HepG2 (cell line): Measurements from ENCODE around the gene CCT3. TPM values are rescaled to one million over a fixed set of nuclear protein-coding genes. Genes with fewer than 3 reads are reported as not detected.
A peak's percentile ranks its signal among the peaks of the same experiment; 100 is the strongest.

Experiments
- BORCS8-MEF2B ChIP-seq: sonication (generic); formaldehyde crosslinking; IDR thresholded peaks from 2 replicates; pipeline ENCODE4 v1.8.0; 2022; ENCODE audit warnings: mild to moderate bottlenecking, missing genetic modification reagents
- CCAR2 ChIP-seq: fragments of 200-400 bp; formaldehyde crosslinking; optimal IDR thresholded peaks from 2 replicates; pipeline ENCODE3; 2018; ENCODE audit warnings: low read depth, mild to moderate bottlenecking, low read length, moderate library complexity
- FOSL2 ChIP-seq: sonication (generic); formaldehyde crosslinking; IDR thresholded peaks from 2 replicates; pipeline ENCODE4 v1.4.0; 2020; ENCODE audit warnings: missing genetic modification reagents
- JUN ChIP-seq: sonication (generic); formaldehyde crosslinking; IDR thresholded peaks from 2 replicates; pipeline ENCODE4 v1.4.0; 2020; ENCODE audit warnings: mild to moderate bottlenecking, missing genetic modification reagents
- KAT8 ChIP-seq: IDR thresholded peaks from 2 replicates; pipeline ENCODE4 v1.6.1; 2016; ENCODE audit warnings: missing genetic modification reagents, missing compliant biosample characterization
- KDM2A ChIP-seq: sonication (generic); formaldehyde crosslinking; IDR thresholded peaks from 2 replicates; pipeline ENCODE4 v1.4.0; 2020; ENCODE audit warnings: low read depth, missing genetic modification reagents, borderline replicate concordance
- MEIS1 ChIP-seq: sonication (generic); formaldehyde crosslinking; IDR thresholded peaks from 2 replicates; pipeline ENCODE4 v1.9.0; 2021; ENCODE audit warnings: mild to moderate bottlenecking, missing genetic modification reagents, moderate library complexity, borderline replicate concordance
- PRDM4 ChIP-seq: sonication (generic); formaldehyde crosslinking; IDR thresholded peaks from 2 replicates; pipeline ENCODE4 v1.9.0; 2021; ENCODE audit warnings: missing genetic modification reagents, borderline replicate concordance
- ZFX ChIP-seq: sonication (generic); formaldehyde crosslinking; IDR thresholded peaks from 2 replicates; pipeline ENCODE4 v1.4.0; 2020; ENCODE audit warnings: mild to moderate bottlenecking, low read depth, missing genetic modification reagents, moderate library complexity
- ZNF460 ChIP-seq: sonication (generic); formaldehyde crosslinking; IDR thresholded peaks from 2 replicates; pipeline ENCODE4 v1.5.1; 2020; ENCODE audit warnings: missing genetic modification reagents, mild to moderate bottlenecking, borderline replicate concordance
- ZNF512 ChIP-seq: sonication (generic); formaldehyde crosslinking; IDR thresholded peaks from 2 replicates; pipeline ENCODE4 v1.4.0; 2020; ENCODE audit warnings: mild to moderate bottlenecking, missing genetic modification reagents
- ZZZ3 ChIP-seq: sonication (generic); formaldehyde crosslinking; IDR thresholded peaks from 2 replicates; pipeline ENCODE4 v1.4.0; 2020; ENCODE audit warnings: missing genetic modification reagents, mild to moderate bottlenecking, borderline replicate concordance
- polyA plus RNA-seq, 8 experiments: library from polyadenylated mRNA; depleted of rRNA in 3 of 8; stranded (reverse) in 7 of 8; unstranded in 1 of 8; fragments of >200 nt; fragmentation: Illumina TruSeq in 4 of 8; extraction: Trizol in 4 of 8; gene quantifications; 2 replicates each; pipeline versions ENCODE4 v1.2.1 to v1.2.3, GENCODE V29; 2011 to 2016; ENCODE audit warnings: low read depth in 4 of 8, missing spikeins in 1 of 8, mixed read lengths in 1 of 8; ENCODE audit not compliant: insufficient read depth in 1 of 8
- total RNA-seq, 5 experiments: library from RNA; depleted of rRNA; stranded (reverse); fragments of >200 nt; fragmentation: Illumina TruSeq; extraction: Trizol; gene quantifications; 2 replicates each; pipeline ENCODE4 v1.2.3, GENCODE V29; 2016; ENCODE audit warnings: low read depth in 1 of 5
- TF ChIP-seq, protein P1 (sequence below): sonication (generic); formaldehyde crosslinking; IDR thresholded peaks from 2 replicates; pipeline ENCODE4 v1.4.0; 2020; ENCODE audit warnings: mild to moderate bottlenecking, missing genetic modification reagents, borderline replicate concordance
- TF ChIP-seq, protein P2 (sequence below): sonication (generic); formaldehyde crosslinking; IDR thresholded peaks from 2 replicates; pipeline ENCODE4 v1.5.0; 2020; ENCODE audit warnings: missing genetic modification reagents
- TF ChIP-seq, protein P3 (sequence below): IDR thresholded peaks from 2 replicates; pipeline ENCODE4 v1.6.1; 2012; ENCODE audit warnings: inconsistent platforms
- TF ChIP-seq, protein P4 (sequence below): sonication (generic); formaldehyde crosslinking; IDR thresholded peaks from 2 replicates; pipeline ENCODE4 v1.4.0; 2020; ENCODE audit warnings: missing genetic modification reagents

CCT3 gene
- total and polyA plus RNA-seq, 2 of the 13 experiments (the other 11 are each of a cell fraction or from before 2014, with no cell fraction given): 319 to 615 TPM

DNA sequence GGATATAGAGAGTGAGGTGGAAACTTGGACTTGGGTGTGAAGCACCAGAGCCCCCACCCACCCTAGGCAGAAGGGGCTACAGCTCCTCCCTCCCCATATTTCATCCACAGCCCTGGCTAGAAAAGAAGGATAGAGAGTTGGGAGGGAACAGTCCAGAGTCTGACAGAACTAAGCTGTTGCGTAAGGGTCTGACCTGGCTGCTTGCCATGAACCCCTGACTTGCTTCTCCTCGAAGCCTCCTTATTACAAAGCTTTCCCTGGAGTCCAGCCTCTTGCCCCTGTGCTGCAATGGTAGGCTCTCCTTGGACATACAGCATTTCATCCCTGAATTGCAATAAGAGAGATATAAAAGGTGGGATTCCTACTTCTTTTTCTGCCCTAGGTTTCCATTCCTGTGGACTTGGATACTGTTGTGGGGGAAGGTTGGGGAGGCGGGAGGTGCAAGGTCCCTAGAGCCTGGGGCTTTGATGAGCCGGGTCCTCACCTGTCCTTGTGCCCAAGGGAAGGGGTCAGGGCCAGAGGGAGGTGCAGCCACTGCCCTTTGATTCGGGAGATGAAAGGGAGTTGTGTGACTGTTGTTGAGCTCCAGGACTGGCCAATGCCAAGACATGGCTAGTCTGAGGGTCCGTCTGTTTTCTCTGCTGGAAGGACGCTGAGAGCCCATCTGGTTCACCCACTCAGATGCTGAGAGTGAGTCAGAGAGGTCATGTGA lies 33.6 kb upstream of the CCT3 start (continued):
- TF ChIP-seq, protein P1, sequence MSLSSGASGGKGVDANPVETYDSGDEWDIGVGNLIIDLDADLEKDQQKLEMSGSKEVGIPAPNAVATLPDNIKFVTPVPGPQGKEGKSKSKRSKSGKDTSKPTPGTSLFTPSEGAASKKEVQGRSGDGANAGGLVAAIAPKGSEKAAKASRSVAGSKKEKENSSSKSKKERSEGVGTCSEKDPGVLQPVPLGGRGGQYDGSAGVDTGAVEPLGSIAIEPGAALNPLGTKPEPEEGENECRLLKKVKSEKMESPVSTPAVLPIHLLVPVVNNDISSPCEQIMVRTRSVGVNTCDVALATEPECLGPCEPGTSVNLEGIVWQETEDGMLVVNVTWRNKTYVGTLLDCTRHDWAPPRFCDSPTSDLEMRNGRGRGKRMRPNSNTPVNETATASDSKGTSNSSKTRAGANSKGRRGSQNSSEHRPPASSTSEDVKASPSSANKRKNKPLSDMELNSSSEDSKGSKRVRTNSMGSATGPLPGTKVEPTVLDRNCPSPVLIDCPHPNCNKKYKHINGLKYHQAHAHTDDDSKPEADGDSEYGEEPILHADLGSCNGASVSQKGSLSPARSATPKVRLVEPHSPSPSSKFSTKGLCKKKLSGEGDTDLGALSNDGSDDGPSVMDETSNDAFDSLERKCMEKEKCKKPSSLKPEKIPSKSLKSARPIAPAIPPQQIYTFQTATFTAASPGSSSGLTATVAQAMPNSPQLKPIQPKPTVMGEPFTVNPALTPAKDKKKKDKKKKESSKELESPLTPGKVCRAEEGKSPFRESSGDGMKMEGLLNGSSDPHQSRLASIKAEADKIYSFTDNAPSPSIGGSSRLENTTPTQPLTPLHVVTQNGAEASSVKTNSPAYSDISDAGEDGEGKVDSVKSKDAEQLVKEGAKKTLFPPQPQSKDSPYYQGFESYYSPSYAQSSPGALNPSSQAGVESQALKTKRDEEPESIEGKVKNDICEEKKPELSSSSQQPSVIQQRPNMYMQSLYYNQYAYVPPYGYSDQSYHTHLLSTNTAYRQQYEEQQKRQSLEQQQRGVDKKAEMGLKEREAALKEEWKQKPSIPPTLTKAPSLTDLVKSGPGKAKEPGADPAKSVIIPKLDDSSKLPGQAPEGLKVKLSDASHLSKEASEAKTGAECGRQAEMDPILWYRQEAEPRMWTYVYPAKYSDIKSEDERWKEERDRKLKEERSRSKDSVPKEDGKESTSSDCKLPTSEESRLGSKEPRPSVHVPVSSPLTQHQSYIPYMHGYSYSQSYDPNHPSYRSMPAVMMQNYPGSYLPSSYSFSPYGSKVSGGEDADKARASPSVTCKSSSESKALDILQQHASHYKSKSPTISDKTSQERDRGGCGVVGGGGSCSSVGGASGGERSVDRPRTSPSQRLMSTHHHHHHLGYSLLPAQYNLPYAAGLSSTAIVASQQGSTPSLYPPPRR (CRISPR knock-in tag): peak; percentile 95
- TF ChIP-seq ZNF460 (CRISPR knock-in tag) (peak; percentile 59; the same call in 1 of the 2 replicates), PRDM4 (CRISPR knock-in tag) (0 out of 2 replicates have a peak, but pooled peaks have one; percentile 56), MEIS1 (CRISPR knock-in tag) (peak; percentile 94; the same call in 1 of the 2 replicates), KDM2A (CRISPR knock-in tag) (peak; percentile 79; the same call in 1 of the 2 replicates), ZZZ3 (CRISPR knock-in tag) (no peak), ZFX (peak; percentile 10; the same call in 1 of the 2 replicates), ZNF512 (CRISPR knock-in tag) (no peak), BORCS8-MEF2B (peak; percentile 54; the same call in 1 of the 2 replicates), KAT8 (CRISPR knock-in tag) (peak; percentile 75; the same call in 1 of the 2 replicates), JUN (CRISPR knock-in tag) (peak; percentile 88), CCAR2 (peak; percentile 39), FOSL2 (peak; percentile 91)
- TF ChIP-seq, protein P2, sequence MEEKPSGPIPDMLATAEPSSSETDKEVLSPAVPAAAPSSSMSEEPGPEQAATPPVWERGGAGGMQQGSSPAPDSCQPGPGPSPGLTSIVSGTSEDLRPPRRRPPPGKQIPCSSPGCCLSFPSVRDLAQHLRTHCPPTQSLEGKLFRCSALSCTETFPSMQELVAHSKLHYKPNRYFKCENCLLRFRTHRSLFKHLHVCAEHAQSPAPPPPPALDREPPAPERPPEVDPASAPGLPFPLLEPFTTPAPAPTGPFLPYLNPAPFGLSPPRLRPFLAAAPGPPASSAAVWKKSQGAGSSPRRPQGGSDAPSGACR (CRISPR knock-in tag): peak; percentile 91
- TF ChIP-seq, protein P3, sequence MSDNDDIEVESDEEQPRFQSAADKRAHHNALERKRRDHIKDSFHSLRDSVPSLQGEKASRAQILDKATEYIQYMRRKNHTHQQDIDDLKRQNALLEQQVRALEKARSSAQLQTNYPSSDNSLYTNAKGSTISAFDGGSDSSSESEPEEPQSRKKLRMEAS: peak; percentile 65; the same call in 1 of the 2 replicates
- TF ChIP-seq, protein P4, sequence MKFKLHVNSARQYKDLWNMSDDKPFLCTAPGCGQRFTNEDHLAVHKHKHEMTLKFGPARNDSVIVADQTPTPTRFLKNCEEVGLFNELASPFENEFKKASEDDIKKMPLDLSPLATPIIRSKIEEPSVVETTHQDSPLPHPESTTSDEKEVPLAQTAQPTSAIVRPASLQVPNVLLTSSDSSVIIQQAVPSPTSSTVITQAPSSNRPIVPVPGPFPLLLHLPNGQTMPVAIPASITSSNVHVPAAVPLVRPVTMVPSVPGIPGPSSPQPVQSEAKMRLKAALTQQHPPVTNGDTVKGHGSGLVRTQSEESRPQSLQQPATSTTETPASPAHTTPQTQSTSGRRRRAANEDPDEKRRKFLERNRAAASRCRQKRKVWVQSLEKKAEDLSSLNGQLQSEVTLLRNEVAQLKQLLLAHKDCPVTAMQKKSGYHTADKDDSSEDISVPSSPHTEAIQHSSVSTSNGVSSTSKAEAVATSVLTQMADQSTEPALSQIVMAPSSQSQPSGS: peak; percentile 97
